ENCODE results near the gene KLK2.

DNA sequence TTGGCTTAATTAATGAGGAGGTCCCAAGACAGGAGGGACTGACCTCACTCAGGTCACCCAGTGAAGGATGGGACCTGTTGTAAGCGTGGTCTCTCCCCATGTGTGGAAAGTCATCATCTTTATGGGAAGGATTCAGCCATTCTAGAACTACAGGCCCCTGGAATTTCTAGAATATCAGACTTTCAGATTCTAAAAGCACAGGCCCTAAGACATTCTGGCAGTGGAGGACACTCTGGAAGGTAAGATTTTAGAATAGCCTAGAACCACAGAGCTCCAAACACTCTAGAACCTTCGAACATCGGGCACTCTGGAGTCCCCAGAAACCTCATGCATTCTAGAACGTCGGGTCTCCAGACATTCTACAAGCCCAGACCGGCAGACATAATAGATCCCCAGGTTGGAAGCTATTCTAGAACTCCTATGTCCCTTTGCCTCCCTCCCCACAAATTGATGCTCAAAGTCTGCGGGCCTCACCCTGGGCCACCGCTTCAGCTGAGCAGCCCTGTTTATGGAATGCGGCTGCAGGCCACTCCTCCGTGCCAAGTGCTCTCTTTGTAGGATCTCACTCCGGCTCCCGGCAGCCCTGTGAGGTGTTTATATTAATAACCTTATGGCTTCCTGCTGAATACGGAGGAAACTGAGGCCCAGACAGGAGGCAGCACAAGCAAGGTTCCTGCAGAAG lies 38.0 kb upstream of the KLK2 start:
- TF ChIP-seq, protein P1, sequence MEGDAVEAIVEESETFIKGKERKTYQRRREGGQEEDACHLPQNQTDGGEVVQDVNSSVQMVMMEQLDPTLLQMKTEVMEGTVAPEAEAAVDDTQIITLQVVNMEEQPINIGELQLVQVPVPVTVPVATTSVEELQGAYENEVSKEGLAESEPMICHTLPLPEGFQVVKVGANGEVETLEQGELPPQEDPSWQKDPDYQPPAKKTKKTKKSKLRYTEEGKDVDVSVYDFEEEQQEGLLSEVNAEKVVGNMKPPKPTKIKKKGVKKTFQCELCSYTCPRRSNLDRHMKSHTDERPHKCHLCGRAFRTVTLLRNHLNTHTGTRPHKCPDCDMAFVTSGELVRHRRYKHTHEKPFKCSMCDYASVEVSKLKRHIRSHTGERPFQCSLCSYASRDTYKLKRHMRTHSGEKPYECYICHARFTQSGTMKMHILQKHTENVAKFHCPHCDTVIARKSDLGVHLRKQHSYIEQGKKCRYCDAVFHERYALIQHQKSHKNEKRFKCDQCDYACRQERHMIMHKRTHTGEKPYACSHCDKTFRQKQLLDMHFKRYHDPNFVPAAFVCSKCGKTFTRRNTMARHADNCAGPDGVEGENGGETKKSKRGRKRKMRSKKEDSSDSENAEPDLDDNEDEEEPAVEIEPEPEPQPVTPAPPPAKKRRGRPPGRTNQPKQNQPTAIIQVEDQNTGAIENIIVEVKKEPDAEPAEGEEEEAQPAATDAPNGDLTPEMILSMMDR (conservative IDR thresholded peaks at IDR 0.05 in 1 of 2, IDR thresholded peaks at IDR 0.05 in 1 of 2; ENCODE audit: low read depth in 1 of 2, low read length in 2 of 2) = no peak
- TF ChIP-seq EZH2 (IDR thresholded peaks at IDR 0.05; ENCODE audit: low read length, missing control alignments) = no peak
